DMS153 (cell line): ENCODE results near the gene ECT2L.

Experiments
- DNase-seq: peaks from one replicate; lab custom pipeline; 2025; lab: John Stamatoyannopoulos, UW

The ECT2L gene

DNA sequence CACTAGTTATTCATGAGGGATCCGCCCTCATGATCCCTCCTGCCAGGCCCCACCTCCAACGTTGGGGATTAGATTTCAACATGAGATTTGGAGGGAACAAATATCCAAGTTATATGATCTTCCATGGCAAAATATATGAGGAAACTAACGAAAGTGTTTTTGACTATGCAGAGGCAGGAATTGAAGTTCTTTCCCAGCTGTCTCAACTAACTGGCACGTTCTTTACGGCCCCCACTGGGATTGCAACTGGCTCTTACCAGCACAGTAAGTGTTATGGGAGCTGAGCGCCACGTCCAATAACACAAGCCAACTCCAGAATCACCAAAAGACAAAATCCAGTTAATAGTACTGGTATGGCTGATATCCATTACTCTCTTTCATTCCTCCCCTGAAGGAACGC, 66.6 kb downstream of the ECT2L start:
- DNase-seq = no peak

DNA sequence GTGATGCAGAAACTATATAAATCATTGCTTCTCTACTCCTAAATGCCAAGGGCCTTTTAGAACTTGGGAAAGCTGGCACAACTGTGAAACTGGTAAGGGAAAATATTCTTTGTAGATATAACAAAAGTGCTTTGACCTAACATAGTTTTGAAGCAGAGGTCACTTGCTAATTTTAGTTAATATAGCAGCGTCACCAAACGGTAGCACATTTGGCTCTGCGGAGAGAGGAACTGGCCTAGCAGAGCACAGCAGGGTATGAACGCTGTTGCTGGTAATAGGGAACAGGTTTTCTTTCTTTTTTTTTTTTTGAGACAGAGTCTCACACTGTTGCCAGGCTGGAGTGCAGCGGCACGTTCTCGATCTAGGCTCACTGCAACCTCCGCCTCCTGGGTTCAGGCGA, 67.4 kb downstream of the ECT2L start:
- DNase-seq = no peak

DNA sequence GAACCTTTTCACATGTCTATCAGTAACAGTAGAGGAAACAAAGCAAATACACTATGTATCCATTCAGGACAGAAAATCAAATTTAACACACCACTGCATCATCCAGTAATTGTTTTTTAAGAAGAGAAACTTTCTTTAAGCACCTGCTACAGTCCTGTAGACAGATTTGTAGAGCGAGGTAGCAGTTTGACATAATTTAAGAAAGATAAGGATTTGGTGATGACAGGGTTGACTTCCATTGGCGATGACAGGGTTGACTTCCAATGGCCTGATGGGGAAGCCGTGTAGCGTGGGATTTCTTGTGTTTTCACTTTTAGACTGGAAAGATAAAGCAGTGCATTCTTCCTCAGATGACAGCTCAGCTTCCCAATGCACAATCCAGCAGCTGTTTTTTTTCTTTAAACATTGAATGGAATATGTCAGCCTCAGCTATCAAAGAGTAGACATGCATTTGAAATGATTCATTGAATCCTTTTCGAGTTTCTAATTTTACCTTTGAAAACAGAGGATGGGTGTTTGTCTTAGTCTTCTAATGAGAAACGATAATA, 68.5 kb downstream of the ECT2L start:
- no peak for DNase-seq

DNA sequence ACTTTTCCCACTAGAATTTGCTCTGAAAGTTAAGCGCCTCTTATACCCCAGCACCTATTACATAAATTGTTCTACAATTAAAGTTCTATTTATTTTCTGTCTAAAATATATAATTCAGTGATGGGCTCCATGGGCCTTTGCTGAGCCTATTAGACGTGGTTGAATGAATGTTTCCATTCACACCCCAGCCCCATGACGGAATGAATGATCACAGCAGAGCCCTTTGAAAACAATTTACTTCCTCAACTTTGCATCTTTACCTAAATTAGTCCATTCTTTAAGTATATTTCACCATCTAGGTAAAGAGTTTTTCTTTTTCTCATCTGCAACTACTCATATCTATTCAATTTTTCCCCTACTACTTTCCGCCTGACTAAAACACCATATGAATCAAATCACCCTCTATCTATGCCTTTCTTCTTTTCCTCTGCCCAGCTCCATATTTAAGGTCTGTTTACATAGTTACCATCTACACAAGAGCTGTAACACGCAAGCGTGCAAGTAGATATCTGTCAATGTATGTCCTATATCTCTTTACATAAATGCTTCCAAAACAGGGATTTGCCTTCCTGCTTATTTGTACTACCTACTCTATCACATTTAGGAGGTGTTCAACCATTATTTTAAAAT, 69.7 kb downstream of the ECT2L start:
- peak; percentile 4 for DNase-seq

DNA sequence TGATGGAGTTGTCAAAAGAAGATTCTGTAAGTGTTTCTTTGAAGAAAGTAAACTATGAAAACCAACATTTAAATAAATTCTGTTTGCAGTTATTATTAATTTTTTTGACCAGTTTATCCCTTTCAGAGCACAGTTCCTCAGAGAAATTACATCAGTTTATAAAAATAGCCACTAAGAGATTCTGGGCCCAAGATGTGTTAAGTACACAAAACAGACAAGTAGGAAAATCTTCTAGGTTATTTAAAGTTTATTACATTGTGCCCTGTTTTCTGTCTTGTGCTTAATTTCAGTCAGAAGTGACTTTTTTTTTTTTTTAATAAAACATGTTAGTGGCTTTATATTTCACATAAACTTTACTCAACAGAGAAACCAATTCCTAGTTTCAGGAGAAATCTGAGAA, 72.3 kb downstream of the ECT2L start:
- no peak for DNase-seq

DNA sequence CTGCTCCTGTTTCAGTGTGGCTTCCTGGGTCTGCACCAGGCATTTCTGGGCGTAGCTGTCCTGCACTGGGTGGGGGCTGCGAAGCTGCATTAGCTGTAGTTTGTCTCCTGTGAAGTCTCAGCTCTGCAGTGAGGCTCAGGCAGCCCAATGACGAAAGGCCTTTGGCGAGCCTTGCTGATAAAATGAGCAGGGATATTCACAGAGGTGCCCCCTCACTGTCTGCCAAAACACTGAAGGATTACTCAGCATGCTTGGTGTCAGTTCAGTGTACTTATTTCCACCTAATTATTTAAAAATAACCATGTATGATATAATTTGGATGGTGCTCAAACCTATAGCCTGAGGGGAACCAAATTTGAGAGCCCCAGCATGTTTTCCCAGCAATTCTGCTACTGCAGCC, 73.5 kb downstream of the ECT2L start:
- no peak for DNase-seq

DNA sequence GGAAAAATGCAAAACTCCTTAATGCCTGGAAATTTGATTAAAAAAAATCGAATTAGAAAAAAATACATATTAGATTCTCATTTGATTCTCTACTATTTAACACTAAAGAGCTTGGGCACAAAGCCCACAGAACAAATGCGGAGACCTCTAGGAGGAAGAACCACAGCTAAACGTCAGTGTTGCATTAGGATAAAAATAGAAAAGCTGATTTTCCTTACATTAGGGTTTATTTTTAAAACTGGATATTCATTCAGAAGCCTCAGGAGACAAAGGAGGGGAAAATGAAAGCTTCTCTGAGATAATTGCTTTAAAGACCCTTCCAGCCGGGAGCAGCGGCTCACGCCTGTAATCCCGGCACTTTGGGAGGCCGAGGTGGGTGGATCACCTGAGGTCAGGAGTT, 77.3 kb downstream of the ECT2L start:
- DNase-seq = no peak

DNA sequence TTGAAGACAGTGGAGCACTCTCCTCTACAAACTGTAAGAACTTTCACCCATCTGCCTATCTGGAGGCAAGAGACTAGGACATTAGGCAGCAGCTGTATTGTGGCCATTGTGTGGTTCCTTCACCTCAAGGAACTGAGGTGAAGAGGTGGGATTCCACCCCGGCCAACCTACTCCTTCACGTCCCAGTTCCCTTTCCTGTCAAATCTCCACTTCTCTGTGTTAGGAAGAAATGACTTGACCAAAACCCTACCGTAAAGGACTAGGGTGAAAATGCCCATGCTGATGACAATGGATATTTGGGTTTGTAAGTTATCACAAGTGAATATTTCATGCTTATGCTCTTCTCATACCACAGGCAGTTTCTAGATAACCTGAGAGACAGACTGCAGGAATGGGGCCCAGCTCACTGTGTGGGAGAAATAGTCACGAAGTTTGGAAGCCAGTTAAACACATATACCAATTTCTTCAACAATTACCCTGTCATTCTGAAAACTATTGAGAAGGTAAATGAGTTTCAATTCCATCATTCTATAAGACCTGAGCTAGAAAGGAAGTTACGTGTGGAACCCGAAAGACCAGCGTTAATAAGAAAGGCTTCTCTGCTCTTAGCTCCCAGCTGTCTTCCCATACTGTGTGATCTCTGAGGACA, 86.6 kb downstream of the ECT2L start:
- no peak for DNase-seq

DNA sequence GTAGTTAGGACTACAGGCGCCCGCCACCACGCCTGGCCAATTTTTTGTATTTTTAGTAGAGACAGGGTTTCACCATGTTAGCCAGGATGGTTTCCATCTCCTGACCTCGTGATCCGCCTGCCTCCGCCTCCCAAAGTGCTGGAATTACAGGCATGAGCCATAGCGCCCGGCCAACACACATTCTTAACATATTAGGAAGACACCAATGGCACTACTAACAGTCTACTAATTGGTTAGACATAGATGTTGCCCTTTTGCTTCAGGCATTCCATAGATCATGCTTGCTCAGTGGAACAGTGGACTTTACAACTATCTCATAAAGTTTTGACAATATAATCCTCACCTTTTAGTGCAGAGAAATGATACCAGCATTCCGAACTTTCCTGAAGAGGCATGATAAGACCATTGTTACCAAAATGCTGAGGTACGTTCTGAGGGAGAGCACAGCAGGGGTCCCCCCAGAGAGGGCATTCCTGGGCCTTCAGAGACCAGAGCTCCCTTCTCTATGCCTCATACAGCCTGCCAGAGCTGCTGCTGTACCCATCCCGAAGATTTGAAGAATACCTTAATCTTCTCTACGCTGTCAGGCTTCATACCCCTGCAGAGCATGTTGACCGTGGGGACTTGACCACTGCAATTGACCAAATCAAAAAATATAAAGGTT, 89.4 kb downstream of the ECT2L start:
- no peak for DNase-seq

DNA sequence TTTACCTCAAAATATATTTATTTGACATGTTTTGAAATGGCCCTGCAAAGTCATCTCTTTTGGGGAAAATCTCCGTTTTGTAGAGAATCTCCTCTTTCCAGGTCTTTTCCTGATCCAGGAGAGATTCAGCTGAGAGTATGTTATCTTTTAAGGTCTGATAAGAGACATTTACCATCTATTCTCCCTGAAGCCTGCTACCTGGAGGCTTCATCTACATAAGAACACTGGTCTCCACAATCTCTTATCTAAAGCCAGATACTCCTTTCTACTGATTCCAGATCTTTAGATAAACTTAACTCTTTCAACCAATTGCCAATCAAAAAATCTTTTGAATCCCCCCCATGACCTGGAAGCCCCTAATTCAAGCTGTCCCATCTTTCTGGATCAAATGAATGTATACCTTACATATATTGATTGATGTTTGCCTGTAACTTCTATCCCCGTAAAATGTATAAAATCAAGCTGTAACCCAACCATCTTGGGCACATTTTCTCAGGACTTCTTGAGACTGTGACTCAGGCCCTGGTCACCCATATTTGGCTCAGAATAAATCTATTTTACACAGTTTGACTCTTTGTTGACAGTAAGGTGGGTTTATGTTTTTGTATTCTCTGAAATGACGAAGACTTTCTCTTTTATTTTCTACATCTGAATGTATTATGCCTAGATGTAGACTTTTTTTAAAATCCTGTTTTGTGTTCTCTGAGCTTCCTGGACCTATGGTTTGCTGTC, 95.5 kb downstream of the ECT2L start:
- DNase-seq = no peak

DNA sequence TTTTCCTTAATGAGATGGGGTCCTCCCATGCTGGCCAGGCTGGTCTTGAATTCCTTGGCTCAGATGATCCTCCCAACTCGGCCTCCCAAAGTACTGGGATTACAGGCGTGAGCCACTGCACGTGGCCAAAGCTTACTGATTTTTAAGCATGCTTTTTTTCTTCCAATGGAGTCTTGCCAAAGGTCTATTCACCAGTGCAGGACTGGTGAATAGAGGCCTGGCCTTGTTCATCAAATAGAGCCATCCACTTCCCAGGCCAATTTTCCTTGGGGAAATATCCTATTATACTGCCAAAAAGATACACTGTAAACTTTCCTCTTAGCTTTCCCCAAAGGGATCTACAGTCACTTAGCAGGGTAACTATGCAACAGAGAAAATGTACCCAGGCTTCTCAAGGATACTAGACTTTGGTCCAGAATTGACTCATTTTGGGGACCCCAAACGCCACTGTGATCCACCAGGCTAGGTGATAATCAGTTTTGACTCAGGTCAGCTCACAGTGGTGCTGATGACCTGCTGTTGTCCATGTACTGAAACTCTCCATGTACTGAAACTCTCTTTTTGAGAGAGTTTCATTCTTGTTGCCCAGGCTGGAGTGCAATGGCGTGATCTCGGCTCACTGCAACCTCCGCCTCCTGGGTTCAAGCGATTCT, 100.3 kb downstream of the ECT2L start:
- DNase-seq = no peak

DNA sequence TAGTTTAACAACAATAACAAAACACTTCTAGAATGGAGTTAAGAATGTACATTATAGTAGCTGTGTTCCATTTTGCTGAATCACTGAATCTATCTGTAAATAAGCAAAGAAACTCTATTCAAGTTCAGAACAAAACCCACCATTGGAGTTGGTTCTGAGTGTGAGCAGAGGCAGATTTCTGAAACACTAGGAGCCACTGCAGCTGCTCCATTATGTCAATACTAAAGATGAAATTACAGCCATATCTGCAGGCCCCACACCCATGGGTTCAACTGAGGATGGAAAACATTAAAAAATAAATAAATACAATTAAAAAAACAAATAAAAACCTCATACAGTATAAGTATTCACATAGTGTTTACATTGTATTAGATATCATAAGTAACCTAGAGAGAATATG, 101.1 kb downstream of the ECT2L start:
- DNase-seq = no peak

DNA sequence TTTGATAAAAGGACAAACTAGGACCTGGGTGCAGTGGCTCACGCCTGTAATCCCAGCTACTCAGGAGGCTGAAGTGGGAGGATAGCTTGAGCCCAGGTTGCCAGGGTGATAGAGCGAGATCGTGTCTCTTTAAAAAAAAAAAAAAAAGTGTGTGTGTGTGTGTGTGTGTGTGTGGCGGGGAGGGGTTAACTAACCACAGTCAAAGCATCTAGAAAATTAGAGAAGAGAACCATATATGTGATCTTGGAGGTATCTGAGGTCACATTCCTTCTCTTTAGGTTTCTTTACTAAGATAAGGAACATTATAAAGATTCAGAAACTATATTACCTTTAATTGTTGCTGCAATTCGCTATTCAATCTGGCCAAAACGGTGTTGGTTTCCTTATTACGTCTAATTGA, 111.3 kb downstream of the ECT2L start:
- no peak for DNase-seq

DNA sequence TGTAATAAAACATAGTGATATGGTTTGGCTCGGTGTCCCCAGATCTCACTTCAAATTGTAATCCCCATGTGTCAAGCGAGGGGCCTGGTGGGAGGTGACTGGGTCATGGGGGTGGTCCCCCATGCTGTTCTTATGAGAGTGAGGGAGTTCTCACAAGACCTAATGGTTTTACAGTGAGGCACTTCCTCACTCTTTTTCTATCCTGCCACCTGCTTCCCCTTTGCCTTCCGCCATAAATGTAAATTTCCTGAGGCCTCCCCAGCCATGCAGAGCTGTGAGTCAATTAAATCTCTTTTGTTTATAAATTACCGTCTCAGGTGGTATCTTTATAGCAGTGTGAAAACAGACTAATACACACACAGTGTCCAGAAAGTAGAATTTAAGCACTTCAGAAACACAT, 113.6 kb downstream of the ECT2L start:
- DNase-seq = no peak

DNA sequence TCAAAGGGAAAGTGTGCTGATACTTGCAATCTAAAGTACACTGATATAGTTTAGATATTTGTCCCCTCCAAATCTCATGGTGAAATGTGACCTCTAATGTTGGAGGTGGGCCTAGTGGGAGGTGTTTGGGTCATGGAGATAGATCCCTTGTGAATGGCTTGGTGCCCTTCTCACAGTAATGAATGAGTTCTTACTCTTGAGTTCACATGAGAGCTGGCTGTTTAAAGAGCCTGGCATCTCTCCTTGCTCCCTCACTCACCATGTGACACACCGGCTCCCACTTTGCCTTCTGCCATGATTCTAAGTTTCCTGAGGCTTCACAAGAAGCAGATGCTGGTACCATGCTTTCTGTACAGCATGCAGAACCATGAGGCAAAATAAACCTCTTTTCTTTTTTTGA, 114.1 kb downstream of the ECT2L start:
- DNase-seq = no peak

DNA sequence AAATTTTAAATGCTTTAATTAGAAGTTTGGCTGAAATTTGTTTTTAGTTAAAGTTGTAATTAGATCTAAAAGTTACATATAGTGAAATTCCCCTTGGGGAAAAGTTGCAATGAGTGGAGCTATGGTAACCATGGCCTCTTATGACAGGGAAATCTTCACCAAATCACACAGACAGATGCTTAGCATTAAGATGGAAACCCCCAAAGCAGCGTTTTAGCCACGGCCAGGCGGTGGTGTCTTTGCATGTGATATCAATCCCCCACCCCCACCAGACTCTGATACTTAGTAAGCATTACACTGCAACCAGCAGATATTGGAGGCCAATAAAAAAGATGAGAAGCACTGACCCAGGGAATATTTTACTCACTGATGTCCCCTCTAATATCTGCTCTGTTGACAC, 116.4 kb downstream of the ECT2L start:
- DNase-seq = no peak

DNA sequence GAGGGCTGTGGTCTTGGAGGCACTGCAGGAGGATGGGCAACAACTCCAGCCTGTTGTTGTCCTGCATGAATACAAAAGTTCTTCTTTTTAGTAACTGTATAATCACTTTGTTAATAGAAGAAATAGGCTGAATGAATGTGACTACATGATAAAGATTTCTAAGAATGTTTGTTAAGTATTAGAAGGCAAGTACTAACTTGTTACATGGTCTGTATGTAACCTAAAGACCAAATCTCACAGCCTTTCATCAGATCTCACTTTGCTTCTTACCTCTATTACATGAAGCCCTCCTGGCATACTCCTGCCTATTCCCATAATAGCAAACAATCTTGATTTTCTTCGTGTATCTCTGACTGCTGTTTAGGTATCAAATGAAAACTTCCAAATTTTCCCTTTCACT, 118.8 kb downstream of the ECT2L start:
- no peak for DNase-seq

DNA sequence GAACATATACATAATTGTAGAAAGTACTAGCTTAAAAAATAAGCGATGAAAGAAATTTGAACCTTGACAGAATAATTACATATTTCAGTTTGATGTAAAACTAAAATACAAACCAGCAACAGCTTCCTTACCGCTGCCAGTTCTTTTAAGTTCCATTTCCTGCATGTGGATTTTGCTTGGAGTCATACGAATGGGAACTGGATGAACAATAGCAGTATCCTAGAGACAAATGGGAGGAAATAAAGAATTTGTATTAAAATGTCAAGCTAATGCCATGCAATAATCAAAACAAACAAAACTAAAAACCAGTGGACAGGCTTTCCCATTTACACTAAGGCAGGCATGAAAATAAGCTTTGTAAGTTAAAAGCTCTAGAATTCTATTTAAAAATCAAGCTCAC, 125.0 kb downstream of the ECT2L start:
- no peak for DNase-seq

DNA sequence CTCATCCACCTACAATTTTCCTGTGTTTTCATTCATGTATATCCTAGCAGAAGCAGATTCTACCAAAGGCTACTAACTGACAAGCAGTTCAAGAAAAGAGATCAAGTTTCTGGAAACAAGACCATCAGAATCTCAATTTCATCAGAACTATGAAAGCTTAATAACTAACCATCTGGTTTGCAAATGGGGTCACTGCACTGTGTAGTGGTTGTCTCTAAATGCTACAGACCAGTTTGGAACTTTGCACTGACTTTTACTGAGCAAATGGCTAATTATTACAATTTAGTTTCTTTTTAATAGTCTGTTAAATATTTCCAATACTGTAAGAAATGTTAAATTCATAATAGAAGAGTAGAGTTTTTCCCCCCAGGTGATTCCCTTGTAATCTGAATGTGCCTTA, 127.7 kb downstream of the ECT2L start:
- no peak for DNase-seq

DNA sequence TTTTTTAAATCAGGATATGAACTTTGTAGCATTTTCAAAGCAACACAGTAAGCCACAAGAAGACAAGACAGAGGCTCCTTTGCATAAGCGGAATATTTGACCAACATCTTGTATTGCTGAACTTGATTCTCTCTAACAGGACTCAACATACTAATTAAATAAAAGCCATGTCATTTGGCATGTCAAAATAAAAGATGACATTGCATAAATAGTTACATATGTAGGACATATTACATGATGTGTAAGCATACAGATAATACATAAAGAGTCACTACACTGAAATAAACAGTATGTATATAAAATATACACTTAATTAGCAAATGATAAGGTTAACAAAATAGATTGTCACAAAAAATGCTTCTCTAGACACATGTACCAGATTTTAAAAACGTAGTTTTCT, 129.9 kb downstream of the ECT2L start:
- DNase-seq = no peak

DNA sequence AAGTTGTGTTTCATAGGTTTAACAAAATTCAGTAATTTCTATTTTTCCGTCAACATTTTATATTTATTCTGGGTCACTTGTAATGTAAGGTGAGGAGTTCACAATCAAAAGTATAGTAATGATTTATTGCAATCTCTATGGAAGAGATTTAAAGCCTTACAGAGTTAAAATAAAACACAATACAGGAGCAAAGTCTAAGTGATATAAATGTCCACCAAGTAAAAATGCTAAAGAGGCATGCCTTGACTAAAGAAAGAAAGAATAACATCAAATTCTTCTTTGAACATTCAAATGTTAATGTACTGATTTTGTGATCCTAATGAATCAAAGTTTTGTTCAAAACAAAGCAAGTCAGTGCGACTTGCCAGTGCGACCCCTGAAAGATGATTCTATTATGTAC, 130.7 kb downstream of the ECT2L start:
- no peak for DNase-seq

DNA sequence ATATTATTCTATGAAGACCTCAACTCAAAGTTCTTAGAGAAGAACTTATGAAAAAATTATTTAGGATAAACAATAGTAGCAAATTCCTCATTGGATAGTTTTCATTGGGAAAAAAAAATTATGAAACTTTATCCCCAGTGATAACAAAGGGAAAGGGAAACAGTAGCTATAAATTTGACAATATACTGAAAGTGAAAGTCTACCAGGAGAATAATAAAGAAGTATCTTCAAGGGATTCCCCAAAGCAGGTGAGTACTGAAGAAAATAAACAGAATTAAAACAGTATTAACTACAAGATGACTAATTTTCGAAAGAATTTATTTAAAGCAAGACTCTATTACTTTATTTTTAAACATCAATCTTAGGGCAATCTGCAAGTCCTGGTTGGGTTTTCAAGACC, 135.8 kb downstream of the ECT2L start:
- no peak for DNase-seq
